Urinary bladder (tissue), 4 donors: ENCODE data around the gene TRIM54. TPM values are rescaled to one million over a fixed set of nuclear protein-coding genes. Genes with fewer than 3 reads are reported as not detected.

Source experiments
- DNase-seq: peaks from one replicate; pipeline ENCODE4 v3.0.0-alpha.2; 2015; ENCODE audit errors: extremely low spot score
- H3K27ac ChIP-seq: one replicate; pipeline ENCODE4 v1.5.1; 2013; ENCODE audit warnings: low read depth, mild to moderate bottlenecking, moderate library complexity
- H3K36me3 ChIP-seq: one replicate; pipeline ENCODE4 v1.6.1; 2013; ENCODE audit warnings: mild to moderate bottlenecking, moderate library complexity; ENCODE audit not compliant: insufficient read depth
- H3K4me1 ChIP-seq: one replicate; pipeline ENCODE4 v1.6.1; 2013; ENCODE audit warnings: mild to moderate bottlenecking, moderate library complexity; ENCODE audit not compliant: insufficient read depth
- H3K4me3 ChIP-seq: one replicate; pipeline ENCODE4 v1.5.1; 2013; ENCODE audit warnings: low read depth, low read length
- WGBS: extraction: QIAGEN DNeasy Blood & Tissue Kit; methylation state at CpG from one replicate; pipeline ENCODE4 v1.1.7; 2013; 5-methylcytosine and 5-hydroxymethylcytosine counted together
- polyA plus RNA-seq: library from polyadenylated mRNA; stranded (reverse); fragments of 200-250 nt; gene quantifications from one replicate; pipeline ENCODE4 v1.2.3, GENCODE V29; 2013
- total RNA-seq: library from RNA; depleted of rRNA; stranded (reverse); fragments of >200 nt; gene quantifications from one replicate; pipeline ENCODE4 v1.2.3, GENCODE V29; 2014
- donor health status: healthy with polysubstance abuse.
- donor health status: healthy.

The TRIM54 gene
- total RNA-seq (2.6 TPM), polyA plus RNA-seq (0.04 TPM)

- H3K36me3 ChIP-seq, result no peaks in the 10 kb centered on the region
- H3K4me3 ChIP-seq, result no peak within 1 kb of the TSS
- WGBS, result 68% methylated on average over 5 of the region's 5 CpGs
- no peak for DNase-seq
- no peak within 1 kb of the TSS for H3K27ac ChIP-seq
- no peaks in the 10 kb centered on the region for H3K4me1 ChIP-seq
Observed at GRCh38 chr2:27281855-27282559, at the start of gene TRIM54. TSS of gene TRIM54 (plus strand) at chr2:27282429. CDS start at chr2:27282732, 303 bp downstream.

- DNase-seq, result no peak
- Histone ChIP-seq H3K36me3 (peaks cover 11% of the 10 kb centered on the region), H3K27ac (no peak overlapping the region), H3K4me3 (no peak overlapping the region), H3K4me1 (no peaks in the 10 kb centered on the region)
- WGBS, result 93% methylated on average over 14 of the region's 14 CpGs
Observed at GRCh38 chr2:27233341-27233740, 48.9 kb upstream of the TRIM54 start.

GRCh38 chr2:27236136-27236535 is 46.1 kb upstream of the TRIM54 start:
- Histone ChIP-seq H3K4me3 (no peak overlapping the region), H3K4me1 (no peaks in the 10 kb centered on the region), H3K27ac (no peak overlapping the region), H3K36me3 (peaks cover 14% of the 10 kb centered on the region)
- 95% methylated on average over 12 of the region's 12 CpGs for WGBS
- no peak for DNase-seq

GRCh38 chr2:27236626-27237025 is 45.6 kb upstream of the TRIM54 start:
- WGBS, result 92% methylated on average over 3 of the region's 3 CpGs

GRCh38 chr2:27237341-27237945 is 44.8 kb upstream of the TRIM54 start:
- no peak for DNase-seq
- 97% methylated on average over 15 of the region's 15 CpGs for WGBS
- no peak overlapping the region for H3K4me3 ChIP-seq
- no peaks in the 10 kb centered on the region for H3K4me1 ChIP-seq
- no peak overlapping the region for H3K27ac ChIP-seq
- peaks cover 12% of the 10 kb centered on the region for H3K36me3 ChIP-seq

More at GRCh38 chr2:27236626-27237025, 45.6 kb upstream of the TRIM54 start:
- no peak overlapping the region for H3K4me3 ChIP-seq
- no peaks in the 10 kb centered on the region for H3K4me1 ChIP-seq
- DNase-seq, result no peak
- H3K27ac ChIP-seq, result no peak overlapping the region
- peaks cover 14% of the 10 kb centered on the region for H3K36me3 ChIP-seq

- no peak overlapping the region for H3K4me3 ChIP-seq
- no peaks in the 10 kb centered on the region for H3K4me1 ChIP-seq
- no peak for DNase-seq
- H3K27ac ChIP-seq, result no peak overlapping the region
- H3K36me3 ChIP-seq, result peaks cover 12% of the 10 kb centered on the region
- WGBS, result 97% methylated on average over 8 of the region's 8 CpGs
Observed at GRCh38 chr2:27238976-27239375, 43.3 kb upstream of the TRIM54 start.

GRCh38 chr2:27240406-27240805 is 41.8 kb upstream of the TRIM54 start:
- no peak overlapping the region for H3K27ac ChIP-seq
- H3K4me3 ChIP-seq, result no peak overlapping the region
- H3K4me1 ChIP-seq, result no peaks in the 10 kb centered on the region
- peaks cover 11% of the 10 kb centered on the region for H3K36me3 ChIP-seq
- DNase-seq, result no peak
- WGBS, result 86% methylated on average over 9 of the region's 9 CpGs

- Histone ChIP-seq H3K36me3 (peaks cover 11% of the 10 kb centered on the region), H3K4me1 (no peaks in the 10 kb centered on the region), H3K27ac (no peak overlapping the region), H3K4me3 (no peak overlapping the region)
- WGBS, result 82% methylated on average over 24 of the region's 24 CpGs
- no peak for DNase-seq
Observed at GRCh38 chr2:27241761-27242613, 40.2 kb upstream of the TRIM54 start.

- H3K27ac ChIP-seq, result no peak overlapping the region
- H3K4me1 ChIP-seq, result no peaks in the 10 kb centered on the region
- no peak overlapping the region for H3K4me3 ChIP-seq
- peaks cover 11% of the 10 kb centered on the region for H3K36me3 ChIP-seq
- WGBS, result 95% methylated on average over 16 of the region's 16 CpGs
- no peak for DNase-seq
Observed at GRCh38 chr2:27242614-27242951, 39.6 kb upstream of the TRIM54 start.

GRCh38 chr2:27243391-27244130 is 38.7 kb upstream of the TRIM54 start:
- 87% methylated on average over 19 of the region's 19 CpGs for WGBS
- no peak overlapping the region for H3K4me3 ChIP-seq
- DNase-seq, result no peak
- no peaks in the 10 kb centered on the region for H3K4me1 ChIP-seq
- no peak overlapping the region for H3K27ac ChIP-seq
- H3K36me3 ChIP-seq, result peaks cover 5% of the 10 kb centered on the region

GRCh38 chr2:27245116-27245515 is 37.1 kb upstream of the TRIM54 start:
- no peak overlapping the region for H3K4me3 ChIP-seq
- no peaks in the 10 kb centered on the region for H3K4me1 ChIP-seq
- no peak for DNase-seq
- 69% methylated on average over 10 of the region's 10 CpGs for WGBS
- peaks cover 5% of the 10 kb centered on the region for H3K36me3 ChIP-seq
- H3K27ac ChIP-seq, result no peak overlapping the region

GRCh38 chr2:27245626-27246025 is 36.6 kb upstream of the TRIM54 start:
- H3K4me3 ChIP-seq, result no peak overlapping the region
- H3K27ac ChIP-seq, result no peak overlapping the region
- no peaks in the 10 kb centered on the region for H3K4me1 ChIP-seq
- peaks cover 4% of the 10 kb centered on the region for H3K36me3 ChIP-seq
- WGBS, result 71% methylated on average over 4 of the region's 4 CpGs
- DNase-seq, result no peak

GRCh38 chr2:27247893-27248292 is 34.3 kb upstream of the TRIM54 start:
- no peak overlapping the region for H3K4me3 ChIP-seq
- H3K4me1 ChIP-seq, result no peaks in the 10 kb centered on the region
- no peak overlapping the region for H3K27ac ChIP-seq
- 81% methylated on average over 4 of the region's 4 CpGs for WGBS
- DNase-seq, result no peak
- H3K36me3 ChIP-seq, result peaks cover 4% of the 10 kb centered on the region
